Skeletal muscle cell (primary cell): ENCODE data around the gene SMIM41.

Experiments used
- DNase-seq: peaks from one replicate; pipeline ENCODE4 v3.0.0-alpha.2; 2010; ENCODE audit warnings: low read depth
- H3K4me3 ChIP-seq: 2 replicates; pipeline ENCODE4 v1.5.1; 2011; ENCODE audit warnings: low read depth, mild to moderate bottlenecking, control low read depth, low read length, moderate library complexity

The SMIM41 gene

DNA sequence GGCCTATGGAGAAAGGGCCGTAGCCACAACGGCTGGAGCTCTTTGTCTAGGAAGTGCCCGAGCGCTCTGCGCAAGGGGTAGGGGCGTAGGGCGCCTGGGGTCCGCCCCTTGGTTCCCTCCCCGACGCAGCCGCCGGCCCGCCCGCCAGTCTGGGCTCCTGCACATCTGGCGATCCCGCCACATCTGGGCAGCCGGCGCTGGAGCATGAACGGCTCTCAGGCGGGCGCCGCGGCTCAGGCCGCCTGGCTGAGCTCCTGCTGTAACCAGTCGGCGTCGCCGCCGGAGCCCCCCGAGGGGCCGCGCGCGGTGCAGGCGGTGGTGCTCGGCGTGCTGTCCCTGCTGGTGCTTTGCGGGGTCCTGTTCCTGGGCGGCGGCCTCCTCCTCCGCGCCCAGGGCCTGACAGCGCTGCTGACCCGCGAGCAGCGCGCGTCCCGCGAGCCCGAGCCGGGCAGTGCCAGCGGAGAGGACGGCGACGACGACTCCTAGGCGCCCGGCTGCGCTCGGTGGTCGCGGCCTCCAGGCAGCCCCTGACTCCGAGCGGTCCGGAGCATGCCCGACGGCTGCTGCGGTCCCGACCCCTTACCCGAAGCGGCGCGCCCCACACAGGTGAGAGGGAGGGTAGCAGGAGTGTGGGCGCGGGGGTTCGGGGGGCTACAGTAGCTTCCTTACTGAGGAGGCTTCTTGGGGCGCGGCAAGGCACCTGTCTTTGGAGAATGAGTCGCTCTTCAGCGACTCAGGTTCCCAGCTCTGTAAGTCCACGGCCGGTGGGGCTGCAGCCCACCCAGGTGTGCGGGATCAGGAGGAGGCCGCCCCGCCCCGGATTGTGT, at the start of gene SMIM41:
SMIM41 (plus strand) TSS at position 129 of the 827 bp plus-strand sequence; CDS start at position 205, 76 bp downstream.
- no peak within 1 kb of the TSS for H3K4me3 ChIP-seq
- no peak for DNase-seq

DNA sequence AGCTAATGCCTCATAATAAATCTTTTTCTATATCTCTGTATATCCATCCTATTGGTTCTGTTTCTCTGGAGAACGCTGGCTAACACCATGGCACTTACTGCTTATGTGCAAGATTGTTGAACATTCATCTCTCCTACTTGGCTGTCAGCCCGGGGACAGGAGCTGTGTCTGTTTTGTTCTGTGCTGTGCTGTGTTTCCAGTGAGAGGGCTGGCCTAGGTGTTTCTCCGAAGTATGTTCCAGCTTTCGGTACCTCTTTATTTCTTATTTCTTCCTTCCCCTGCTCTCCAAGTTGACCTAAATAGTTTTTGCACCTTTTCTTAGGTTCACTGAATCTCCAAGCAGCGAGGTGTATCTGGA, 47.1 kb upstream of the SMIM41 start:
- H3K4me3 ChIP-seq, result peak overlapping the region; percentile 41
- DNase-seq, result no peak

DNA sequence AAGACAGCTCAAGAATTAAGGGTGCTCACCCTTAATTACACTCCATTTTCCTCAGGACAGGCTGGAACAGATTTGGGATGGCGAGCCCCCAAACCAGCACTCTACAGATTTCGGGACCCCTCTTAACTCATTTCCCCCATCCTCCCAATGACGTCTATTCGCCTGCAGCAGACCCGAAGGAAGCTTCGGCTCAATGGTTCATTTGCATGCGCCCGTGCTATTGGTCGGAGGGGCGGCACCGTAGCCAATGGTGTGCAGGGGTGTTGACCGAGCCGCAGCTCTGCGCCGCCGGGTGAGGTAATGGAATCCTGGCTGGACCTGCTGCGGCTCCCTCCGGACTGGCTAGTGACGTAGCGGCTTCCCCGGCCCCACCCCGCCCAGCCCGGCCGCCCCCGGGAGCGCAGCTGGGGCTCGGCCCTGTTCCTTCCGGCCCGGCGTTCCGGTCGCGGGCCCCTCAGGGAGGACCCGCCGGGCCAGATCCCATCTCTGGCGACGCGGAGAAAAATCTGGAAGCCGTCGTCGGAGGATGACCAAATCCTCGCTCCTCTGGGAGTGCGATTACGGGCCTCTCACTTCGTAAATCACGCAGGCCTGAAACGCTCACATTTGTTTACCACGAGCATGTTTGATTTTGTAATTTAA, 46.6 kb upstream of the SMIM41 start:
- peak overlapping the region; percentile 47 for H3K4me3 ChIP-seq
- DNase-seq, result peak; percentile 93

DNA sequence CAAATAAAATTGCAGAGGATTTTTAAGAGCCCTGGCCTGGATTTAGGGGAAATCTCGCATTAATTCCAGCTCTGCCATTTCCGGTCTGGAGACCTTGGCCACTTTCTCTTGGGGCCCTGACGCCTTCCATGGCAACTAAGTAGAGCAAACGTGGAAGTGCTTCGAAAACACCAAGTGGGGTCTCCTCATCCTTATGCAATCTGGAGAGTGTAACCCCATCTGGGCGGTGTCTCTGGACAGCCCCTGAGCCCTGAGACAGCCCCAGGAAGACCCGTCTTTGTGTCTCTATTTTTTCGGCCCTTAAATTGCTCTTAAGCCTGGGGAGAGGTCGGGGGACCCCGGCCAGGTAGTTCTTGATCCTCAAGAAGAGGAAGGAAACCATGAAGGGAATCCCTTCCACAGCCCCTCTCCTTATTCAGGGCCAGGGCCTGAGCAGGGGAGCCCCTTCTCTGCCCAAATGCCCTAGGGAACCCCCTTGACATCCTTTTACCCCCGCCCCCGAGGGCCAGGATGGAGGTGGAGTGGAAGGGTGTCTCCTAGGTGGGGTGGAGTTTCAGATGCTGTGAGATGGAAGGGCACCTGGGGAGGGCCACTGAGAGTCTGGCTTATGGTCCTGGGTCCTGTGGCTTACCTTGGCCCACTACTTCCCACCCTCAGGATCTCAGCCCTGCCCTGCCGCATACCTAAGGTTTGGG, 45.9 kb upstream of the SMIM41 start:
- H3K4me3 ChIP-seq, result peak overlapping the region; percentile 47

DNA sequence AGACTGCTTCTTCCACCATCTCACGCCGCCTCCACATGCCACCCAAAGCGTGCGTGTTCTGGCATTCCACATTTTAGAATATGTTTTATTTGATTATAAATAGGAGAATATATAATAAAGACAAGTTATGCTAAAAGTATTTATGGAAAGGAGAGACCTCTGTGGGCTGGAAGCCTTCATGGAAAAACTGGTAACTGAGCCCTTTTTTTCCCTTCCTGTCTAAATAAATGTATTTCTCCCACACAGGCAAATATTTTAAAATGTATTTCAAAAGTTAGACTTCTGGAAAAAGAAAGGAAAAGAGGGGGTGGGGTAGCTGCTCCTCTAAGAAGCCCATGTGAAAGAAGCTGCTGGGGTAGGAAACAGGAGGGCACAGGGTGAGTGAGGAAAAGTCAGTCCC, 44.3 kb upstream of the SMIM41 start:
- H3K4me3 ChIP-seq, result no peak overlapping the region
- DNase-seq, result no peak

More for the DNA sequence above, 45.9 kb upstream of the SMIM41 start:
- DNase-seq, result no peak

DNA sequence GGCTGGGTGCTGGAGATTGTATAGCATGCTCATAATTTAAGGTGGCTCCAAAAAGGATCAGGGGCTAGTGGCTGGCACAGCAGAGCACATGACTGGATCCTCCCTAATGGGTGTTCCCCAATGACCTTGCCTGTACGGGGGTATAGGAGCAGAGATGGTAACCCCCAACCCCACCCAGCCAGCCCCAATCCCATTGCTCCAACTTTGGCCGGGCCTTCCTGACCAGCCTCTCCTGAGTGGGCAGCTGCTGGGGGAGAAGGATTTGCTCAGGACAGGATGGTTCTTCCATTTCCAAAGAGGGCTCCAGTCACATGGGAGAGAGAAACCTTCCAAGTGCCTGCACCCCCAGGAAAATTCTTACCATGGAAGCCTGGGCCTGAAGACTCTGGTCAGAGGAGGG, 43.6 kb upstream of the SMIM41 start:
- no peak for DNase-seq
- H3K4me3 ChIP-seq, result no peak overlapping the region

DNA sequence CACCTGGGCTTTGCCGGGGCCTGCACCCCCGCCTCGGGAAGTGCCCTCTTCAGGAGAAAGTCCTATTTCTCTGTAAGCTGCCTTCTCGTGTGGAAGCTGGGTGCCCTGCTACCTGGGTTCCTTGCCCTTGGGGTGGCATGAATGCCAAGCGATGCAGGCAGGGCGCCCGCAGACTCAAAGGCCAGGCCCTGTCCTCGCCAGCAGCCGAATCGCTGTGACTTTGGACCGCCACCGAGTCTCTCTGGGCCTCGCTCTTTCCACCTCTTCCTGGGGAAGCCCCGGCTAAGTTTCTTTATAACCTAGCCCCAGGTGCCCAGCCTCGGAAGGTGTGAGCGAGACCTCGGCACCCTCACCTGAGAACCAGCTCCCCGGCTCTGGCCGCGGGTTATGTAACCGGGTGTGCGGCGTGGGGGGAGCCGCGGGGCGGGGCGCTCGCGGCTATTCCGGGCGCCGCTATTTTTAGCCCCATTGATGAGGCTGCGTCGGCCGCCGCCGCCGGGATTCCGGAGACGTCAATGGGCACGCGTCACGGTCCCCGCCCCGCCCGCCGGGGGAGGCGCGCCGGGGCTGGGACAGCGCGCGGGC, 42.8 kb upstream of the SMIM41 start:
- peak overlapping the region; percentile 40 for H3K4me3 ChIP-seq
- no peak for DNase-seq

DNA sequence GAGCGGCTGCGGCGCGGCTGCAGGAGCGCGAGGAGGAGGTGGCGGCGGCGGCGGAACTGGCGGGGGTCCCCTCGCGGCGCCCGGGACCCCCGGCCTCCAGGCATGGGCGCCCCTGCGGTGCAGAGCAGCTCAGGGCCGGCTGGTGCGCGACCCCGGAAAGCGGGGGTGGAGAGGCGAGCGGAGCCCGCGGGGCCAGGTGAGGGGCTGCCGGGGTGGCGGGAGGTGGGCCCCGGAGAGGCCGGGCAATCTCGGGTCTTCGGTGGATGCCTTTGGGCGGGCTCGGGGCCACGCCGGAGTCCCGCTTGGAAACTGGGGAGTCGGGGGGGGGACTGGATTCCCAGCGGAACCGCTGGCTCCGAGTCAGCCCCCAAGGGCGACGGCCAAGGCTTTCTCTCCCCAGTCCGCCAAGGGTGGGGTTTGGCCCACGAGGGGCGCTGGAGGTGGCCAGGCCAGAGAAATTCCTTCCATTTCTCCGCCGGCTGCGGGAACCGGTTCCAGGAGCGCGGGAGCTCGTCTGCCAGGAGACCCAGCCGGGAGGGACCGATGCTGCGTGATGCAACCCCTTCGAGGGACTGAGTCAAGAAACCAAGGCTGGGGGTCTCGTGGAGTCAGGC, 42.1 kb upstream of the SMIM41 start:
- no peak for DNase-seq
- H3K4me3 ChIP-seq, result peak overlapping the region; percentile 52

DNA sequence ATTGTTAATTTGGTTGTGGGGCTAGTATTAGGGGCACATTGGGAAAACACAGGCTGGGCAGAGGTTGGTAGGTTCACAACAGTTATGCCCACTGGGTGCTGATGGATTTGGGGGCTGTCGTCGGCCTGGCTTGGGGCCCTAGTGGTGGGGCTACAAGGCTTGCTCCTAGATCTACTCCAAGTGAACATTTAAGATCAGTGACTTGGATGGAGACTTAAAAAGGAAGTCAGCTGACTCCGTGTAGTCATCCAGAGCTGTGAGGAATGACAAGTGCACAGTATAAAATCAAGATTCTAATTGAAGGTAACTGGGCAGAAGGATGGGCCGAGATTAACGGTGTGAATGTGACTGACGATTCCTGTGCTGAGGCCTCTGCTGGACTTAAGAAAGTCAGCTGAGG, 41.1 kb upstream of the SMIM41 start:
- H3K4me3 ChIP-seq, result no peak overlapping the region
- DNase-seq, result no peak

DNA sequence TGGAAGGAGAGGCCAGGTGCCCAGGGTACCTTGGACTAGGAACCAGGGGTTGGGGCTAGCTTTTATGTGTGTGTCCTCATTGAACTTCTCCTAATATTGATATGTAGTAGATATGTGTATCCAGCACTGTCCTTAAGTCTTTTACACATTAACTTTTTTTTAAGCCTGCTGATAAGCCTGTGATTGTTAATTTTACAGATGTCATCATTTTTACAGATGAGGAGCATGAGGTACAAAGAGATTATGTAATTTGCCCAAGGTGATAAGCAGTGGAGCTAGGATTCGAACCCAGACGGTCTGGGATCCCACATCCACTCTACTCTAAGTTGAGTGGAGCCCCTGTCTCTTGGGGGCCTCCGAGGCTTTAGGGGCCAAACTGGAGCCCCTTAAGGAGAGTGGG, 38.5 kb upstream of the SMIM41 start:
- no peak for DNase-seq
- H3K4me3 ChIP-seq, result no peak overlapping the region

DNA sequence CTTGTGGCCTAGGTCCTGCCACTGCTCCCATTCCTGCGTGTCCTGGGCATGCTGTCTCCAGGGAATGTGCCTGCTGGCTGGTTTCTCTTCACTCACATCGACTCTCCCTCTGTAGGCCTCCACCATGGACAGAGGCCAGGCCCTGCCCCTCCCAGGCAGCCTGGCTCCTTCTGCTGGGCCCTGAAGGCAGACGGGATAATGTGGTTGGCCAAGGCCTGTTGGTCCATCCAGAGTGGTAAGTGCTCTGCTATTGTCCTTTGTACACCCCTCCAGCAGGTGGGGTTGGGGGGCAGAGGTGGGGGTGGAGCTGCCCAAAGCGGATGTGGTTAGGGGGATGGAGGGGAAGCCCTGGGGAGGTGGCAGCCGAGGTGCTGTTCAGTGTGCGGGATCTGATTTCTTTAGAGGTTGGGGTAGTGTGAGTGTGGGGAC, 37.8 kb upstream of the SMIM41 start:
- no peak overlapping the region for H3K4me3 ChIP-seq
- DNase-seq, result no peak

DNA sequence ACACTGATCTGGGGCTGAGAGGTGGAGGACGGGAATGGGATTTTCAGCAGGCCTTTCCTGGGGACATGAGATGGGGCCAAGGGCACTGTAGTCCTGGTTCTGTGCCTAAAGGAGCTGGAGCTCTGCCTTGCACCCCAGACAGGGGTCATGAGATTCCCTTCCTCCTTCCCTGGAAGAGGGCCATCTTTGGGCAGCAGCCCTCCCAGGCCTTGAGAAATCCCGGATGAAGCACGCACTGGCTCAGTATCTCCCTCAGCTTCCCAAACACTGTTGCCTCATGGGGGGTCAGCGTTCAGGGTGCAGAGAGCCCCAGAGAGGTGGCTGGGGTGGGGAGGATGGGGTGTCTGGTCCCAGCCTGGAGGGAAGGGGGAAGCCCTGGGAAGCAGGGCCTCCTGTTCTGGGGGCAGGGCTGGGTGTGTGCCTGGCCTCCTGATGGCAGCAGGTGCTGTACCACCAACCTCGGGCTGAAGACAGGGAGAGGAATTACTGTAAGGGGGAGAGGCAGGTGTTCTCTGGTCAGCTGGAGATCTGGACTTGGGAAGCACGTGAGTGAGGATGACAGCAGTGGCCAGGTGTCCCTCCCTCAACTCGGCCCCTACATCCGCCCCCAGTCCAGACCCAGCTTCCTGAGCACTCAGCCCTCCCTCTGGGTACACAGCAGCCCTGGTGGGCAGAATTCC, 36.7 kb upstream of the SMIM41 start:
- no peak overlapping the region for H3K4me3 ChIP-seq
- DNase-seq, result no peak

DNA sequence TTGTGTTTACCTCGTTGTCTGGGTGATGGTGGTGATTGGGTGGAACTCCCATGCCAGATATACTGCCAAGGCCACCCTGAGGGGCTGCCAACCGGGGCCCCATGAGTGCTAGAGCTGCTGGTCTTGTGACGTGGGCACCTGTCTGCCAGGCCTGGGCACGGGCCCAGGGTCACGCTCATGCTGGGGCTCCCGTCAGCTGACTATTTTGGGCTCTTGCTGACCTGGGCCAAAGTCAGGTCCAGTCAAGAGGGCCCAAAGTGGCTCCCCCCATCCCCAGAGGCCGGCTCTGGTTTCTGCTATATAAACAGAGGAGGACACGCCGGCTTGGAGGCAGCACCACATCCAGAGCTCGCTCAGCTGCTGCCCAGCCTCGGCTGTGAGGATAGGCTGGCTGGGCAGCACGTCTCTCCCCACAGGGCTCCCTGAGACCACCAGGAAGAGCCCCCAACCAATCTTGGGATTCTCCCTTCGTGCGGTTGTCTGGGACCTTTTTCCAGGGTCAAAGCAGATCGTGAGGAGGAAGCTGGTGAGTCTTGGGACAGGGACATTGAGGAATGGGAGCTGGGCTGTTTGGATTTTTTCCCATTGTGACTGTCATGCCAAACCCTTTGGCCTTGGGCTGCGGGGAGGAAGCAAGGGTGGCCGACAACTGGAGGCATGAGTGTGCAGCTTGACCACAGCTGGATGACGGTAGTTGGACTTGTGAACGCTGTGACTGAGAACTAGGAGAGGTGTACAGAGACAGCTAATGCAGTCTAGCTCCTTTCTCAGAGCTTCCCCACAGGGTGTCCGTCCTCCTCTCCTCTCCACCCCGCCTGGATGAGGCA, 35.9 kb upstream of the SMIM41 start:
- no peak for DNase-seq
- H3K4me3 ChIP-seq, result no peak overlapping the region

DNA sequence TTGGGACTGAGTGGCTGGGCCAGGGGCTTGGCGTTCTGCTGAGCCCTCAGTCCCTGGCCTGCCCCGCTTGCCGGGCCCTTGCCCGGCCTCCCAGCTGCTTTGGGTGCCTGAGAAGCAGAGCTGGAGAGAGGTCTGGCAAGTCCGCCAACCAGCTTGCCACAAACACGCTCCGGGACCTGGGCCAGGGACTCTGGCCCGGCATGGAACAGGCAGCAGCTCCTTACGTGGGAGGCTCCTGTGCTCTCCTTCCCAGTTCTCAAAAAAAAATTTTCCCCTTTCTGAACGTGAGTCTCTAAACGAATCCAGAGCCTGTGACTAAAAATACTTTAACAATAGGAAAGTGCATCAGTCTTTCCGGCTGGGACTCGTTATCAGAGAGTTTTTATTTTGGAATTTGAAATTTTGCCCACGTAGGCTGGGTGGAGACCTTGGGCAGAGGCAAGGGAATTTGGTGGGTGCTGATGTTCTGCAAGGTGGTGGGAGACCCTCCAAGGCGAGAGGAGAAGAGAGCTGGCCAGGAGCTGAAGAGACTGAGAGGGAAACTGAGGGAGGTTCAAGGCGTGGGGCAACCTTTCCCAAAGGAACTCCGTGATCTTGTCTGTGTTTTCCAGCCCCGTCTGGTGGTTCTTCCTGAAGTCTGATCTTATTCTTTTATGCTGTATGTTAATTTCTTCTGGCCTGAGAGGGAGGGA, 35.1 kb upstream of the SMIM41 start:
- no peak overlapping the region for H3K4me3 ChIP-seq
- DNase-seq, result no peak

DNA sequence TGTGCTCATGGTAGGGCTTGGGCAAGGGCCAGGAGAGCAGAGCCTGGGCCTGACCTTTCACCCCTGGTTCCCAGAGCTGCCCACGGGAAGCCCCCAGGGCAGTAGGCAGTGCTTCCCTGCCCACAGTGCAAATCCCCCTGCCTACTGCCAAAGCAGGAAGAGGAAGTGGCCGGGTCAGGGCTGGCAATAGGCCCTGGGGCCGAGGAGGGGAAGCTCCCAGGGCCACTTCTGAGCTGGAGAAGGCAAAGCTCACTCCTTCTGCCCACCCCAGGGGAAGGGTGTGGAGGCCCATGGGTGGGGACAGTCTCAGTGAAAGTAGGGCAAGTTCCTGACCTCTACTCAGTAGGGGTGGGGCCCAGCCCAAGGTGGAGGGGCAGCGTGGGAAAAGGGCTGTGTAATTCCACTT, 33.7 kb upstream of the SMIM41 start:
- no peak for DNase-seq
- H3K4me3 ChIP-seq, result no peak overlapping the region

DNA sequence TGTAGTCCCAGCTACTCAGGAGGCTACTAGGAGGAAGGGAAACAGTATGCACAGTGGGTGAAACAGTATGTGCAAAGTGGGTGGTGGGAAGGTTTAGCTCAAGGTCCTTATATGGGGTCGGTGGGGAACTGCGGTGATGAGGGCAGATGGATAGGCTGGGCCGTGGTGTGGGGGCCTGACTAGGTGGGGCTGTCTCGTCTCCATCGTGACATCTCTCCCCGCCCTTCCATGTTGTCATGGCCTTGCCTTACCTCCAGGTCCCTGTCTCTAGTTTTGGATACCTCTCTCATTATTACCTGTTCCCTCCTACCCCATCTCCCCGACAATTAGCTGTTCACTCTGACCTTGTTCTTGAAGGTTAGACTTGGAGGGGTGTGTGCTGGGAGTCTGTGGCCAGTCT, 32.6 kb upstream of the SMIM41 start:
- no peak for DNase-seq
- H3K4me3 ChIP-seq, result no peak overlapping the region

DNA sequence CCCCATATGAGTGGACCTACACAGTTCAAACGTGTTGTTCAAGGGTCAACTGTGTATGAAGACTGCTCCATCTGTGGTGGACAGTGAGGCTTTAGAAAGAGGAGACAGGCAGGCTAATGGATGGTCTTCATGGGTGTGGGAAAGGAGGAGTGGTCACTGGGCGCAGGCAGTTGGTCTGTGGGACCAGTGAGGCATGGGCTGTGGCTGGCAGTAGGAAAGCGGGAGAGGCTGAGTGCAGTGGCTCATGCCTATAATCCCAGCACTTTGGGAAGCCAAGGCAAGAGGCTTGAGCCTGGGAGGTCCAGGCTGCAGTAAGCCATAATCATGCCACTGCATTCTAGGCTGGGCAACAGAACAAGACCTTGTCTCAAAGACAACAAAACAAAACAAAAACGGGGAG, 30.2 kb upstream of the SMIM41 start:
- DNase-seq, result no peak
- no peak overlapping the region for H3K4me3 ChIP-seq

DNA sequence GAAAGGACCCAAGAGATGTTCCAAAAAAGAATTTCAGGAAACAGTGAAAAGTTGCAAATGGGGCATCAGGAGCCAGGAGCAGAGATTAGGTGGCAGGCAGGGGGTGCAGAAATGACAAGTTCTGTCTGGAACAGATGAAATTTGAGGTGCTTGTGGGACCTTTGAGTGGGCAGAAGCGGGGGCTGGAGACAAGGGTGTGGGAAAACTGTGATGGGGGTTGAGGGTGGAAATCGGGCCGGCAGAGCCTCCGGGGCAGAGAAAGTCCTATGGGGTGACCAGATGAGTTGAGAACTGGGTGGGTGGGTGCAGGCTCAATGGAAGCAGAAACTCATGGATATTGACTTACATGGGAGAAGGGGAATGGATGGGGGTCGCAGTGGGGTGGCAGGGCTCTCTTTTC, 29.8 kb upstream of the SMIM41 start:
- no peak for DNase-seq
- no peak overlapping the region for H3K4me3 ChIP-seq
